Measurements from ENCODE around the gene TEX29.

TEX29 gene

DNA sequence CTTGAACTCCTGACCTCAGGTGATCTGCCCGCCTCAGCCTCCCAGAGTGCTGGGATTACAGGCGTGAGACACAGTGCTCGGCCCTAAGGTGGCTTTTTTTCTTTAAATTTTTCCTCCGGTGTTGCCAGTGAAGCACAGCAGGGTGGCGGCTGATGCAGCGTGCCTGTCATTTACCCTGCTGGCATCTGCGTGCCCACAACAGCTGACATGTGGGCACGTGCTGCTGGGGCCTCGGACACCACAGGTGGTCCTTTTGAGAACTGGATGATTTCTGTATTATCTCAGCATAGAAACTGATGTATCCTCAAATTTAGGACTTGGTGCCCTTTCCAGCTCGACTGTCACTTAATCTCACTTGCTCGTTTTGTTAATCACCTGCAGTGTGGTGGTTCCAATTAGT is 31.2 kb upstream of the TEX29 start:
- no peak overlapping the region for H3K27ac ChIP-seq
- TF ChIP-seq, protein P1, sequence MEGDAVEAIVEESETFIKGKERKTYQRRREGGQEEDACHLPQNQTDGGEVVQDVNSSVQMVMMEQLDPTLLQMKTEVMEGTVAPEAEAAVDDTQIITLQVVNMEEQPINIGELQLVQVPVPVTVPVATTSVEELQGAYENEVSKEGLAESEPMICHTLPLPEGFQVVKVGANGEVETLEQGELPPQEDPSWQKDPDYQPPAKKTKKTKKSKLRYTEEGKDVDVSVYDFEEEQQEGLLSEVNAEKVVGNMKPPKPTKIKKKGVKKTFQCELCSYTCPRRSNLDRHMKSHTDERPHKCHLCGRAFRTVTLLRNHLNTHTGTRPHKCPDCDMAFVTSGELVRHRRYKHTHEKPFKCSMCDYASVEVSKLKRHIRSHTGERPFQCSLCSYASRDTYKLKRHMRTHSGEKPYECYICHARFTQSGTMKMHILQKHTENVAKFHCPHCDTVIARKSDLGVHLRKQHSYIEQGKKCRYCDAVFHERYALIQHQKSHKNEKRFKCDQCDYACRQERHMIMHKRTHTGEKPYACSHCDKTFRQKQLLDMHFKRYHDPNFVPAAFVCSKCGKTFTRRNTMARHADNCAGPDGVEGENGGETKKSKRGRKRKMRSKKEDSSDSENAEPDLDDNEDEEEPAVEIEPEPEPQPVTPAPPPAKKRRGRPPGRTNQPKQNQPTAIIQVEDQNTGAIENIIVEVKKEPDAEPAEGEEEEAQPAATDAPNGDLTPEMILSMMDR (IDR thresholded peaks at IDR 0.05), result no peak

DNA sequence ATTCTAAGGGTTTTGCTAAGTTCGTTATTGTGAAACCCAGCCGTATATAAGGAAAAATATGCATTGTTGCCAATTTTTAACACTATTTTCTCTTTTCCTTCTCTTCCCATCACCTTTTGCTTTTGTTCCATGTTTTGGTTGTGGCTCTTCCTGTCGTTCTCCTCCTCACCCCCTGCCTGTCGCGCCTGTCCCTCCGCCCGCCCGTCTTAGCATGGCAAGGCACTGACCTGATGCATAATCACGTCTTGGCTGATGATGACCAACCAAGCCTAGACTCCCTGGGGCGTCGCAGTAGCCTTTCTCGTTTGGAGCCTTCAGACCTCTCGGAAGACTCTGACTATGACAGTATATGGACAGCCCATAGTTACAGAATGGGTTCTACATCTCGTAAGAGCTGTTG is 28.5 kb upstream of the TEX29 start:
- no peak overlapping the region for H3K27ac ChIP-seq
- TF ChIP-seq, protein P1 (IDR thresholded peaks at IDR 0.05), result no peak
- no peak for TF ChIP-seq ZFX (IDR thresholded peaks at IDR 0.05; ENCODE audit: borderline replicate concordance)

DNA sequence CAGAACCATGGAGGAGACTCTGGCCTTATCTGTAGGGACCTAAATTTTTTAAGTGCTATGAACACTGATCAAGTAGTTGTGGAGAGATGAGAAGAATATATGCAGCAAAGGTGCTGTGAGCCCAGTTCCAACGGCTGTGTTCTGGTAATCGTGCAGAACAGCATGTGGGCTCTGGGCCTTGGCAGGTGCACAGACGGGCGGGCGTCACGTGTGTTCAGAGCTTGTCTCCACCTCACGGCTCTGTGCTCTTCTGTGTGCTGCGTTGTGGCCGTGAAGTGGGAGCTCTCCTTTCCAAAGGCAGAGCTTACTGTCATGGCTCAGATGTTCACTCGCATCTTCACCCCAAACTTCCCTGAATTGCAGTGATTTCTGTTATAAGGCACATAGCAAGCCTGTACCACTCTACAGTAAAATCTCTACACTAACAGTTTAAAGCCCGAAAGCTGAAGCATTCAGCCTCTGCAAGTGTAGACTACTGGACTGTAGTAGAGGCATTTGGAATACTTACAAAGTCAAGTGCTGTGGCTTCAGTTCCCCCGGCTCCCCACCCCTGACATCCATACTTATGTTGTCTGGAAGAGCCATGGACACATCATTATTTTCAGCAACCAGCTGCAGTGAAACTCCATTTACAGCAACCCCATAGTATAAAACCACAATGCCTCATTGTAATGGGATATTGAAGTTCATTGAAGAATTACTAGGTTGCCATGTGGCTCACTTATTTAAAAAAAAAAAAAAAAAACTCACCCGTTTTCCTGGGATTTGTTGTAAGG is 27.5 kb upstream of the TEX29 start:
- TF ChIP-seq ZFX (IDR thresholded peaks at IDR 0.05; ENCODE audit: borderline replicate concordance), result no peak
- TF ChIP-seq, protein P1 (IDR thresholded peaks at IDR 0.05), result no peak
- H3K27ac ChIP-seq, result no peak overlapping the region

DNA sequence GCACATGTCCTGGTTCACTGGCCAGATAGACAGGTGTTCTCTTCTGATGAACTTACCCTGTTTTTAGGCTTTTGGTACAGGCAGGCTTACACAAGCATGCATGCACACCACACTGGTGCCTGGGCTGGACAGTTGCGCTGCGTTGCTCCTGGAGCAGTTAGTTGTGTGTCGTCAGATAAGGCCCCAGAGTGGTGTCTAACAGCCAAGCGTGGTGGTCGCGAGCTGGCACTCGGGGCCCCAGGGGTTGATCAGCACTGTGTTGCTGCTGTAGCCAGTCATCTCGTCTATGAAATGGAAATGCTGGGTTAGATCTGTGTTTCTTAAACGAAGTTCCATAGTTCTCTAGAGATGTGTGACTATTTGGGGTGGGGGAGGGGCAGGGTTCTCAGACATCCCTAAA is 24.6 kb upstream of the TEX29 start:
- TF ChIP-seq, protein P1 (IDR thresholded peaks at IDR 0.05), result no peak
- TF ChIP-seq ZFX (IDR thresholded peaks at IDR 0.05; ENCODE audit: borderline replicate concordance), result no peak
- no peak overlapping the region for H3K27ac ChIP-seq

DNA sequence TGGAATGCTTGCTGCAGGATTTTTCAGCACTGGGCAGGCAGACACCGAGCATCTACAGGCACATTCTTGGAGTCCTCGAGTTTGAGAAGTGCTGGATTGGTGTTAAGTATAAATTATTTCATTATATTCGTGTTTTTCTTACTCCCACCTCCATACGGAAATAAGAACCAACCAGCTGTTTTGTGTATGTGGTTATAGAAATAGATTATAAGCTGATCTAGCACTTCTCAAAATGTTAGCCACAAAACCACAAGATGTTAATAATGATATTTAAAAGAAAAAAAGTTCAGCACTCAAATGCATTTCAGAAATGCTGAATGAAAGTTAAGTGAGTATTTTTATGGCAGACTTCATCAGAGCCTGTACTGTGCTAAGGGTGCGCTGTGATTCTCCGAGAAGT is 24.0 kb upstream of the TEX29 start:
- no peak overlapping the region for H3K27ac ChIP-seq
- TF ChIP-seq, protein P1 (IDR thresholded peaks at IDR 0.05), result no peak
- no peak for TF ChIP-seq ZFX (IDR thresholded peaks at IDR 0.05; ENCODE audit: borderline replicate concordance)

DNA sequence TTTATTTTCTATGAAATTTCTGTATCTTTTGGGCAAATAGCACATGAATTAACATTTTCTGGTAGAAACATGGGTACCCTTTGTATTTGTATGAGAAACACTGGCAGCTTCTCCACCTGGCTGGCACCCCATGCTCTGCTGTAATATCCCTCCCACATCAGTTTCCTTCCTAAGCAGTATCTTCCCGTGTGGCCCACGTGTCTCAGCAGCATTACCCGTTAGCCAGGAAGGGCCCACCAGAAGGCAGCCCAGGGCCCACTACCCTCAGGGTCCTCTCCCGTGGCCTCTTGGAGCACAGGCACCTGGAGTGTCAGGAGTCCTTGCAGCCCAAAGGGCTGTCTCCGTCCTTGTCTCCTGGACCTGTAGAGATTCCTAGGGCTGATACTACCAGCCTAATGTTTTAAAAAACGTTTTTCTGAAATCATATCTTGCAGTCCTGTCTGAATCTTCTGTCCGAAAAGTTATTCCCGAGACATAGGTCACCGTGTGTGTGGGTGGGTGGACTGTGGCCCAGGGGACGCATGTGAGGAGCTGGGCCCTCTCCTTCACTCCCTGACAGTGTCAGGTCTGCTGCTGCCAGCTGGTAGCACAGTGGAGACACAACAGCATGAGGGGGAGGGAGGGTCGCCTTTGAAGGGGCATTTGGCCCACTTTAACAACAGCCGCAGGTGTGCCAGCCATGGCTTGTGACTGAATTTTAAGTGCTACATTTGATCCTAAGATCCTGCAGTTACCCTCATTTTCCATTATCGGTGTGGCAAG is 22.0 kb upstream of the TEX29 start:
- TF ChIP-seq ZFX (IDR thresholded peaks at IDR 0.05; ENCODE audit: borderline replicate concordance), result no peak
- H3K27ac ChIP-seq, result no peak overlapping the region

DNA sequence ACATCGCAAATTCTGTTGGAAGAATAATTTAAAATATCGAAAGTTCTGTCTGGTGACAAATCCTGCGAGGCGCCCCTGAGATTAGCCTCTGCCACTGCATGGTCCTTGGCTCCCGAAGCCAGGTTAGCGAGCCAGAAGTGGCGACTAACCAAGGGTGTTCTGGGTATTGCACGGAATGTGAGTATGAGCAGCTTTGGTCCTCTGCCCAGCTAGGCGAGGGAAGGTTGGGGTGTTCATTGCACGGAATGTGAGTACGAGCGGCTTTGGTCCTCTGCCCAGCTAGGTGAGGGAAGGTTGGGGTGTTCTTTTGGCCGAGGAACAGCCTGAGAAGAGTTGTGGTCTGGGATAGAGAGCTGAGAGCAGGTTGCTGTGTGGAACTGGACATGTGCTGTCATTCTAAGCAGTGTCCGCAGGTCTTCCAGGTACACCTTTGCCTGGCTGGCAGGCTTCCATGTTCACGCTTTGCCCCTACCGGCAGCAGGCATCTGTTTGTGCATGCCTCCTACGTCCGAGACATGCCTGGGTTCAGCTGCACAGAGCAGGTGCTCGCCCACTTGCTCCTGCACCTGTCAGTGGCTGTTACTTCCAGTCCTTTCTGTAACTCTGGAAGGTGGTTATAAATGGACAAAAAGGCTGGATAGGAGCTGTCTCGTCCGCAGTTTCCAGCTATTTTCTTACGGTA is 18.3 kb upstream of the TEX29 start:
- no peak for TF ChIP-seq ZFX (IDR thresholded peaks at IDR 0.05; ENCODE audit: borderline replicate concordance)
- TF ChIP-seq, protein P1 (IDR thresholded peaks at IDR 0.05), result no peak
- H3K27ac ChIP-seq, result no peak overlapping the region
